CD4-positive, CD25-positive, alpha-beta regulatory T cell (primary cell): ENCODE results near the gene XAF1. TPM values are rescaled to one million over a fixed set of nuclear protein-coding genes. Genes with fewer than 3 reads are reported as not detected.

ENCODE experiments used
- polyA plus RNA-seq, 4 donors: library from polyadenylated mRNA; unstranded; fragments of 300-500 nt; fragmentation: Illumina TruSeq; gene quantifications; one replicate each; pipeline ENCODE4 v1.2.3, GENCODE V29; 2021
- total RNA-seq: library from RNA; stranded (reverse); gene quantifications from one replicate; pipeline ENCODE4 v1.2.3, GENCODE V29; 2022

XAF1 gene
- total and polyA plus RNA-seq, 5 donors from 2014 or later = 16.4 to 95.1 (median 28.8) TPM

Other genes with a start within 250 kb of the XAF1 start
- 0.20 TPM for gene PITPNM3, start 199.5 kb upstream of the XAF1 start, total RNA-seq
- gene PITPNM3, start 199.5 kb upstream of the XAF1 start, polyA plus RNA-seq = under 1 TPM in 1 of 4 donors, not detected in 3; 0.12 TPM
- 11.4 TPM for gene KIAA0753, start 115.3 kb upstream of the XAF1 start, total RNA-seq
- gene KIAA0753, start 115.3 kb upstream of the XAF1 start, polyA plus RNA-seq = 1 to 10 TPM; 1.2 to 1.8 (median 1.4) TPM
- gene TXNDC17, start 115.0 kb upstream of the XAF1 start, total RNA-seq = 15.0 TPM
- 100 to 1,000 TPM; 121 to 262 (median 177) TPM for gene TXNDC17, start 115.0 kb upstream of the XAF1 start, polyA plus RNA-seq
- gene MED31, start 104.4 kb upstream of the XAF1 start, total RNA-seq = 16.7 TPM
- gene MED31, start 104.4 kb upstream of the XAF1 start, polyA plus RNA-seq = 10 to 100 TPM; 41.5 to 48.1 (median 43.1) TPM
- 1.5 TPM for gene C17orf100, start 104.3 kb upstream of the XAF1 start, total RNA-seq
- 1 to 10 TPM; 4.4 to 7.1 (median 5.6) TPM for gene C17orf100, start 104.3 kb upstream of the XAF1 start, polyA plus RNA-seq
- gene SLC13A5, start 42.7 kb upstream of the XAF1 start, total RNA-seq = not detected
- not detected for gene SLC13A5, start 42.7 kb upstream of the XAF1 start, polyA plus RNA-seq
- gene FBXO39, start 20.2 kb downstream of the XAF1 start, total RNA-seq = 0.54 TPM
- under 1 TPM in 1 of 4 donors, not detected in 3; 0.13 TPM for gene FBXO39, start 20.2 kb downstream of the XAF1 start, polyA plus RNA-seq
- not detected for gene TEKT1, start 75.7 kb downstream of the XAF1 start, total RNA-seq
- not detected for gene TEKT1, start 75.7 kb downstream of the XAF1 start, polyA plus RNA-seq
- 2.7 TPM for gene ALOX12, start 240.0 kb downstream of the XAF1 start, total RNA-seq
- under 1 TPM; 0.18 to 0.88 (median 0.20) TPM for gene ALOX12, start 240.0 kb downstream of the XAF1 start, polyA plus RNA-seq